ENCODE results near the gene NEDD4. TPM values are rescaled to one million over a fixed set of nuclear protein-coding genes. Genes with fewer than 3 reads are reported as not detected.
"Not testable (repeated sequence)": the region's sequence is repeated elsewhere in the genome, so short reads cannot be mapped to it uniquely, and the experiment has no call there.

NEDD4 gene
- total RNA-seq, 4 donors from 2014 or later, result 36.3 to 87.1 (median 72.3) TPM

DNA sequence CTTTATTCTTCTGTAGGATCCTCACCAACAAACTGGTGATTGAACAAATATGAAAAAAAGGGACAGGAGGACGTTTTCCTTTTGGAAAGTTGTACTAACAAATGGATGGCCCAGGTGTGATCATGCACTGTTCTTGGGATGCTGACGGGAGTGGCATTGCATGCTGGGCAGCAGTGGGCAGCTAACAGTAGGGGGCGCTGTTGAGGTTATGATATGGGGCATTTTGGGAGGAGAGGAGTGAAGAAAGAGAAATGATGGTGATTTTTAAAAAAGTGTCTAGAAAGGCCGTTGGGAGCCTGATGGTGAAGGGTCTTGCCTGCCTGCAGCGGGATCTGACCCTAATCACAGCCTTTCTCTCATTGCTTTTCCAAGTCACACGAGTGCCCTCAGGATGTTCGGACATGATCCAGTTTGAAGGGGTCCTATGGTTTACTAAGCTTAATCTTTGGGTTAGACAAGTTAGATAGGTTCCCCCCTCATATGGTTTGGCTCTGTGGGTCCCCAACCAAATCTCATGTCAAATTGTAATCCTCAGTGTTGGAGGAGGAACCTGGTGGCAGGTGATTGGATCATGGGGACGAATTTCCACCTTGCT is 204.2 kb downstream of the NEDD4 start:
- Histone ChIP-seq H3K36me3 (no peaks in the 10 kb centered on the region), H3K27ac (no peak overlapping the region), H3K27me3 (no peaks in the 10 kb centered on the region), H3K4me1 (no peaks in the 10 kb centered on the region), H3K4me3 (no peak overlapping the region), H3K9me3 (no peaks in the 10 kb centered on the region)
- TF ChIP-seq POLR2A (IDR thresholded peaks at IDR 0.05), result no peak
- TF ChIP-seq, protein P1, sequence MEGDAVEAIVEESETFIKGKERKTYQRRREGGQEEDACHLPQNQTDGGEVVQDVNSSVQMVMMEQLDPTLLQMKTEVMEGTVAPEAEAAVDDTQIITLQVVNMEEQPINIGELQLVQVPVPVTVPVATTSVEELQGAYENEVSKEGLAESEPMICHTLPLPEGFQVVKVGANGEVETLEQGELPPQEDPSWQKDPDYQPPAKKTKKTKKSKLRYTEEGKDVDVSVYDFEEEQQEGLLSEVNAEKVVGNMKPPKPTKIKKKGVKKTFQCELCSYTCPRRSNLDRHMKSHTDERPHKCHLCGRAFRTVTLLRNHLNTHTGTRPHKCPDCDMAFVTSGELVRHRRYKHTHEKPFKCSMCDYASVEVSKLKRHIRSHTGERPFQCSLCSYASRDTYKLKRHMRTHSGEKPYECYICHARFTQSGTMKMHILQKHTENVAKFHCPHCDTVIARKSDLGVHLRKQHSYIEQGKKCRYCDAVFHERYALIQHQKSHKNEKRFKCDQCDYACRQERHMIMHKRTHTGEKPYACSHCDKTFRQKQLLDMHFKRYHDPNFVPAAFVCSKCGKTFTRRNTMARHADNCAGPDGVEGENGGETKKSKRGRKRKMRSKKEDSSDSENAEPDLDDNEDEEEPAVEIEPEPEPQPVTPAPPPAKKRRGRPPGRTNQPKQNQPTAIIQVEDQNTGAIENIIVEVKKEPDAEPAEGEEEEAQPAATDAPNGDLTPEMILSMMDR (IDR thresholded peaks at IDR 0.05), result peak in 3 of 6 experiments; percentile 31 to 36 (median 34)
- peak in 2 of 3 donors; percentile 16 to 55 for DNase-seq

DNA sequence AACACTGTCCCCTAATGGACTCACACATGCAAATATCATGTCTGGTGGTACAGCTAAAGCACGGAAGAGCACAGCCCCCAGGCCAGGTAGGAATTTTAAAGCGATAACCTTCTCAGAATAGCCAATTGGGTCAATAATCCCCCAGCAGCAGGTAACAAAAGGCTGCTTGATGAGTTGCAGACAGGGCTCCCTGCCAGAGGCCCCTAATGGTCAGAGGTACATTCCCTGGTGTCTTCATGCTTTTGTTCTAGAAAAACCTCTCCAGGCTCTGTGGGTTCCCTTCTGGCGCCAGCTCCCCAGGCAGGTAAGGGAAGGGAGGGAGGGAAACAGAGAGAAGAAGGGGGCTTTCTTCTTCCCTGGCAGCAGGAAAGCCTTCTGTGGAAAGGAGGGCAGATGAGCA is 207.1 kb downstream of the NEDD4 start:
- TF ChIP-seq, protein P1 (IDR thresholded peaks at IDR 0.05), result no peak
- TF ChIP-seq POLR2A (IDR thresholded peaks at IDR 0.05), result no peak
- H3K36me3 ChIP-seq, result no peaks in the 10 kb centered on the region
- DNase-seq, result no peak
- H3K9me3 ChIP-seq, result no peaks in the 10 kb centered on the region
- H3K27me3 ChIP-seq, result no peaks in the 10 kb centered on the region
- no peaks in the 10 kb centered on the region for H3K4me1 ChIP-seq
- no peak overlapping the region for H3K27ac ChIP-seq
- no peak overlapping the region for H3K4me3 ChIP-seq

DNA sequence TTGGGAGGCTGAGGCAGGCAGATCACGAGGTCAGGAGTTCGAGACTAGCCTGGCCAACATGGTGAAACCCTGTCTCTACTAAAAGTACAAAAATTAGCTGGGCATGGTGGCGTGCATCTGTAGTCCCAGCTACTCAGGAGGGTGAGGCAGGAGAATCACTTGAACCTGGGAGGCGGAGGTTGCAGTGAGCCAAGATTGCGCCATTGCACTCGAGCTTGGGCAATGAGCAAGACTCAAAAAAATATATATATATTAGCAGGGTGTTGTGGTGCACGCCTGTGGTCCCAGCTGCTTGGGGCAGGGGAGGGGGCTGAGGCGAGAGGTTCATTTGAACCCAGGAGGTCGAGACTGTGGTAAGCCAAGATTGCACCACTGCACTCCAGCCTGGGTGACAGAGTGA is 207.8 kb downstream of the NEDD4 start:
- not testable (repeated sequence) for H3K36me3 ChIP-seq, H3K4me1 ChIP-seq, H3K27ac ChIP-seq, H3K4me3 ChIP-seq, H3K27me3 ChIP-seq, H3K9me3 ChIP-seq, DNase-seq

DNA sequence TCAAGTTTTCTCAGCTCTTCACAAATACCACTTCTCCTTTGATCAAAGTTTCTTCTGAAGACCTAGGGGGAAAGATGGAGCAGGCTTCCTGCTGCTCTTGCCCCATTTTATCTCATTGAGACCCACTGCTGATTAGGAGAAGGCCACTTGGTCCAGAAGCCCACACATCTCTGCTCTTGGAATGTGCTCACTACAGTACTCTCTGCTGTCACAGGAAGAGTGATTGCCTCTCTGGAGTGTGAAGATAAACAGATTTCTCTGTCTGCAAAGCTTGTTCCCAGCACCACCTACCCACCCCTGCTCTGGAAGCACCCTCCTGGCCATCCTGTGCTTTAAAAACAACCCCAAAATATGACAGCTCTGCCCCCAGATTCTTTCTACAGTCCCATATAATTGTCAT is 209.1 kb downstream of the NEDD4 start:
- Histone ChIP-seq H3K27ac (no peak overlapping the region), H3K4me3 (no peak overlapping the region), H3K36me3 (no peaks in the 10 kb centered on the region), H3K9me3 (no peaks in the 10 kb centered on the region), H3K27me3 (no peaks in the 10 kb centered on the region), H3K4me1 (no peaks in the 10 kb centered on the region)
- TF ChIP-seq, protein P1 (IDR thresholded peaks at IDR 0.05), result no peak
- no peak for TF ChIP-seq POLR2A (IDR thresholded peaks at IDR 0.05)
- no peak for DNase-seq

DNA sequence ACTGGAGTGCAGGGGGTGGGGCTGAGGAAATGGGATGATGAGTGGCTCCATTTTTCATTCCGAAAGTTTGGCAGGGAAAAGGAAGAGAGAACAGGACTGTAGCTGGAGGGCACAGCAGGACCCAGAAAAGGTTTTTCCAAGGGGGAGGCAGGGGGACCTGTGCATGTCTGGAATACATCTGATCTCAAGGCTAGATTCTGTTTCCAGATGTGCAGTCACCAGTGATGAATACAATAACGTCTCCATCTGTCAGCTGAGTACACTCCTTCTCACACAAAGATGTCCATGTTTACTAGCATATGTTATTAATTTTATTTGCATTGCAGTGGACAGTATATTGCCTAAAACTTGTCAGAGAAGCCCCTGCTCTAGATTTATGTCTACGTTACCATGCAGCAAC is 210.5 kb downstream of the NEDD4 start:
- no peak for TF ChIP-seq POLR2A (IDR thresholded peaks at IDR 0.05)
- TF ChIP-seq, protein P1 (IDR thresholded peaks at IDR 0.05), result no peak
- no peaks in the 10 kb centered on the region for H3K36me3 ChIP-seq
- H3K4me1 ChIP-seq, result no peaks in the 10 kb centered on the region
- no peak overlapping the region for H3K27ac ChIP-seq
- no peaks in the 10 kb centered on the region for H3K27me3 ChIP-seq
- no peak overlapping the region for H3K4me3 ChIP-seq
- H3K9me3 ChIP-seq, result no peaks in the 10 kb centered on the region
- no peak for DNase-seq

DNA sequence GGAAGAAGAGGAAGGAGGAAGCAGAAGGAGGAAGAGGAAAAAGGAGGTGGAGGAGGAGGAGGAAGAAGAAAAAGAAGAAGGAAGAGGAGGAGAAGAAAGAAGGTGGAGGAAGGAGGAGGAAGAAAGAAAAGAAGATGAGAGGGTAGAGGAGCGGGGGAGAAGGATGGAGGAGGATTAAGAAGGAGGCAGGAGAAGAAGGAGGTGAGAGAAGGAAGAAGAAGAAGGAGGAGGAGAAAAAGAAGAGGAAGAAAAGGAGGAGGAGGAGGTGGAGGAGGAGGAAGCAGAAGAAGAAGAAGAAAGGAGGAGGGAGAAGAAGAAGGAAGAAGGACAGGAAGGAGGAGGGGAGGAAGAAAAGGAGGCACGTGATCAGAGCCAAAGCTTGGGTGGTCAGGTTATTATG is 213.1 kb downstream of the NEDD4 start:
- H3K36me3 ChIP-seq, result no peaks in the 10 kb centered on the region
- no peak overlapping the region for H3K4me3 ChIP-seq
- H3K9me3 ChIP-seq, result no peaks in the 10 kb centered on the region
- no peak overlapping the region for H3K27ac ChIP-seq
- H3K27me3 ChIP-seq, result no peaks in the 10 kb centered on the region
- no peak for TF ChIP-seq POLR2A (IDR thresholded peaks at IDR 0.05)
- TF ChIP-seq, protein P1 (IDR thresholded peaks at IDR 0.05), result no peak
- no peak for DNase-seq
- no peaks in the 10 kb centered on the region for H3K4me1 ChIP-seq

All from Peyer's patch (tissue), 4 donors.